PC-9 (cell line): ENCODE data around the gene PRKCH. TPM values are rescaled to one million over a fixed set of nuclear protein-coding genes. Genes with fewer than 3 reads are reported as not detected.

Experiments
- BruUV-seq: library from RNA; stranded (reverse); fragments of 400-500 nt; replicated peaks from 2 replicates; lab custom pipeline; 2021; lab: Mats Ljungman, UMichigan
- CTCF ChIA-PET: fragments of 300-600 bp; sonication (Branson Sonifier 250); formaldehyde crosslinking; loops from one replicate; lab custom pipeline; 2022; ENCODE audit warnings: antibody characterized with exemption; lab: Charles Lee
- POLR2A ChIA-PET: fragments of 300-600 bp; sonication (Branson Sonifier 250); formaldehyde crosslinking; loops from one replicate; lab custom pipeline; 2022; ENCODE audit warnings: antibody characterized with exemption; ENCODE audit not compliant: unreplicated experiment; lab: Charles Lee
- DNase-seq, 2 experiments: peaks; one replicate each; pipeline versions ENCODE4 v3.0.0 to v3.0.0-alpha.2; 2015 to 2022; ENCODE audit warnings: mixed read lengths in 1 of 2
- H2AFZ ChIP-seq: fragments of 200-600 bp; sonication (generic); 2 replicates; pipeline ENCODE4 v1.8.1; 2017; ENCODE audit warnings: antibody characterized with exemption
- H3F3A ChIP-seq: fragments of 200-600 bp; sonication (generic); 2 replicates; pipeline ENCODE4 v1.8.1; 2017; ENCODE audit warnings: antibody characterized with exemption, mild to moderate bottlenecking, low read depth; ENCODE audit not compliant: insufficient read depth
- H3K27ac ChIP-seq: fragments of 200-600 bp; sonication (generic); 2 replicates; pipeline ENCODE4 v1.6.1; 2016; ENCODE audit warnings: mixed run types
- H3K27me3 ChIP-seq: fragments of 200-600 bp; sonication (generic); 2 replicates; pipeline ENCODE4 v1.6.1; 2016; ENCODE audit warnings: low read depth, mixed run types; ENCODE audit not compliant: insufficient read depth
- H3K36me3 ChIP-seq: fragments of 200-600 bp; sonication (generic); 2 replicates; pipeline ENCODE4 v1.6.1; 2016; ENCODE audit warnings: low read depth, mixed run types
- H3K4me1 ChIP-seq: fragments of 200-600 bp; sonication (generic); replicated peaks from 2 replicates; pipeline ENCODE4 v1.6.1; 2016; ENCODE audit warnings: mixed run types; ENCODE audit not compliant: insufficient read depth
- H3K4me2 ChIP-seq: fragments of 200-600 bp; sonication (generic); 2 replicates; pipeline ENCODE4 v1.6.1; 2017; ENCODE audit warnings: mixed run types
- H3K4me3 ChIP-seq: fragments of 200-600 bp; sonication (generic); 2 replicates; pipeline ENCODE4 v1.6.1; 2016; ENCODE audit warnings: mixed run types
- H3K79me2 ChIP-seq: fragments of 200-600 bp; sonication (generic); 2 replicates; pipeline ENCODE4 v1.6.1; 2017; ENCODE audit warnings: low read depth, mixed run types
- H3K9me2 ChIP-seq: fragments of 200-600 bp; sonication (generic); 2 replicates; pipeline ENCODE4 v1.8.1; 2017; ENCODE audit warnings: mild to moderate bottlenecking; ENCODE audit not compliant: insufficient read depth
- H3K9me3 ChIP-seq: fragments of 200-600 bp; sonication (generic); 2 replicates; pipeline ENCODE4 v1.8.1; 2016; ENCODE audit warnings: low read depth; ENCODE audit not compliant: insufficient read depth
- H4K20me1 ChIP-seq: fragments of 200-600 bp; sonication (generic); 2 replicates; pipeline ENCODE4 v1.8.1; 2017; ENCODE audit not compliant: insufficient read depth
- CTCF ChIP-seq: fragments of 200-600 bp; sonication (generic); conservative IDR thresholded peaks from 2 replicates; pipeline ENCODE4 v1.6.1; 2017; ENCODE audit warnings: mixed run types, antibody characterized with exemption, mild to moderate bottlenecking, moderate library complexity
- EZH2 ChIP-seq: fragments of 200-600 bp; sonication (generic); IDR thresholded peaks from 2 replicates; pipeline ENCODE4 v1.8.0; 2017; ENCODE audit warnings: antibody characterized with exemption, low read depth
- intact Hi-C: fragments of 100-400 bp; cut with micrococcal nuclease; formaldehyde crosslinking; loops from one replicate; pipeline ENCODE4 v1.10.0; 2022; ENCODE audit not compliant: unreplicated experiment
- total RNA-seq: library from RNA; stranded (reverse); gene quantifications from 2 replicates; pipeline ENCODE4 v1.2.3, GENCODE V29; 2021

The PRKCH gene
- total RNA-seq, 1 experiment from 2014 or later = 32.4 TPM

DNA sequence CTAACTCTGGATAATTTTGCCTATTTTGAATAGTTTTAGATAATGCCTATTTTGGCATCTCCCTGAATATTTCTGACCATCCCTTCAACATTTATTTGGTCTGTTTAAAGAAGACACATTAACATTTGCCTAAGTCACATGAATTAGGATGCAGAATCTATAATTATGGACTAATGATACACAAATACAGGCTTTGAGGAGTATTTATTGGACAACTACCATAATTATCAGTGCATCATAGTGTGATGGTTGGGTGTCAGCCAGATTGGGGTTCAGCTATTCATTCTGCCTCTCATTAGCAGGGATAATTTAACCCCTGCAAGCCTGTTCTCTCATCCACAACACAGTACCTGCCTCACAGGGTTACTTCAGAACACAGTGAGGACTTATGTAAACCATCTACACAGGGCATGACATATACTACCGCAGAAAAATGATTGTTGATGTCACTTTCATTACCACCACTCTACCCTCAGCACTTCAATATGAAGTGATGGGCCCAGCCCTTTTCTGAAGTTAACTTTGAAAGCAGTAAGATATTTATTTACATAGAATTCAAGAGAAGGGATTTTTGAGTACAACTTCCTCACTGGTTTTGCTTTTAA lies 14.4 kb downstream of the PRKCH start:
- no peak for DNase-seq
- H3K9me2 ChIP-seq = no peaks in the 10 kb centered on the region
- ChIA-PET CTCF (no interaction called here), POLR2A (no interaction called here)
- H3K27ac ChIP-seq = no peak overlapping the region
- H3K36me3 ChIP-seq = no peaks in the 10 kb centered on the region
- no peaks in the 10 kb centered on the region for H4K20me1 ChIP-seq
- intact Hi-C loops = no loop called here
- peaks cover 22% of the 10 kb centered on the region for H3K4me1 ChIP-seq
- no peak overlapping the region for H3K4me3 ChIP-seq
- H3K27me3 ChIP-seq = no peaks in the 10 kb centered on the region
- TF ChIP-seq CTCF = no peak
- no peak for TF ChIP-seq EZH2
- no peak overlapping the region for H2AFZ ChIP-seq
- H3K9me3 ChIP-seq = no peaks in the 10 kb centered on the region
- no peak overlapping the region for H3K4me2 ChIP-seq
- peaks cover 85% of the 10 kb centered on the region for H3K79me2 ChIP-seq
- no peaks in the 10 kb centered on the region; the same call in none of the 2 replicates for H3F3A ChIP-seq
- BruUV-seq = no TSS peak

DNA sequence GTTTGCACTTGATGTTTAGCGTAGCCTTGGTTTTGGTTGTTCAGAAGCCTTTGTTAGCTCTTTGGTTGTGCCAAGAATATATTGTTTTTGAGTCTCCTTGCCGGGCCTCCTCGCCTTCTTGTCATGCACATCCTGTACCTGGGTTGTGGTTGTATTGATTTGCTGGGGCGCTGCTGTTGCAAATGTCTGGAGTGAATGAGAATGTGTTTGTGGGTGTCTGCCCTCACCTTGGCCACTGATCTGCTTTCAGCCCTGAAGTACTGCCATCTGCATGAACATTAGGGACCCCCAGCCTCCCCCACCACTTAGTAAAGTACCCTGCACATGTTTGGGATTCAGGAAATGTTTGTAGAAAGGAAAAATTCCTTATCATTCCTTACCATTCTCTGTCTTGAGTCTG lies 16.5 kb downstream of the PRKCH start:
- TF ChIP-seq CTCF (no peak), EZH2 (no peak)
- Histone ChIP-seq H3K4me1 (peaks cover 13% of the 10 kb centered on the region; the same call in 1 of the 2 replicates), H2AFZ (no peak overlapping the region), H3K9me2 (no peaks in the 10 kb centered on the region), H3K79me2 (peaks cover 87% of the 10 kb centered on the region), H4K20me1 (no peaks in the 10 kb centered on the region), H3K9me3 (no peaks in the 10 kb centered on the region), H3K4me3 (no peak overlapping the region), H3F3A (no peaks in the 10 kb centered on the region; the same call in none of the 2 replicates), H3K27ac (no peak overlapping the region), H3K4me2 (no peak overlapping the region), H3K27me3 (no peaks in the 10 kb centered on the region), H3K36me3 (no peaks in the 10 kb centered on the region)
- intact Hi-C loops = no loop called here
- ChIA-PET POLR2A (no interaction called here), CTCF (no interaction called here)
- no peak for DNase-seq
- no TSS peak for BruUV-seq

GRCh38 chr14:61338457-61338856 lies 17.1 kb downstream of the PRKCH start:
- H3K4me2 ChIP-seq = no peak overlapping the region
- no peak overlapping the region for H3K27ac ChIP-seq
- H3K4me3 ChIP-seq = no peak overlapping the region
- peaks cover 85% of the 10 kb centered on the region for H3K79me2 ChIP-seq
- no peaks in the 10 kb centered on the region for H3K27me3 ChIP-seq
- H3K36me3 ChIP-seq = no peaks in the 10 kb centered on the region
- ChIA-PET CTCF (no interaction called here), POLR2A (no interaction called here)
- DNase-seq = no peak
- no peaks in the 10 kb centered on the region for H3K9me2 ChIP-seq
- H2AFZ ChIP-seq = no peak overlapping the region
- TF ChIP-seq CTCF = no peak
- TF ChIP-seq EZH2 = no peak
- H3K4me1 ChIP-seq = peaks cover 19% of the 10 kb centered on the region
- H3K9me3 ChIP-seq = no peaks in the 10 kb centered on the region
- H4K20me1 ChIP-seq = no peaks in the 10 kb centered on the region
- no peaks in the 10 kb centered on the region; the same call in none of the 2 replicates for H3F3A ChIP-seq
- no TSS peak for BruUV-seq
- intact Hi-C loops = no loop called here
